Left ventricle myocardium inferior (tissue), 1 donor: ENCODE measurements around the gene IQCH. TPM values are rescaled to one million over a fixed set of nuclear protein-coding genes. Genes with fewer than 3 reads are reported as not detected.
A peak's percentile ranks its signal among the peaks of the same experiment; 100 is the strongest.

Experiments
- DNase-seq: peaks from one replicate; pipeline ENCODE4 v3.0.0-alpha.2; 2020
- H3K27ac ChIP-seq: fragments of 200-600 bp; replicated peaks from 2 replicates; pipeline ENCODE4 v1.8.0; 2021
- H3K27me3 ChIP-seq: fragments of 200-600 bp; 2 replicates; pipeline ENCODE4 v1.8.0; 2021; ENCODE audit warnings: low read depth
- H3K36me3 ChIP-seq: fragments of 200-600 bp; 2 replicates; pipeline ENCODE4 v1.8.0; 2021
- H3K4me1 ChIP-seq: fragments of 200-600 bp; 2 replicates; pipeline ENCODE4 v1.8.0; 2021
- H3K4me3 ChIP-seq: fragments of 200-600 bp; 2 replicates; pipeline ENCODE4 v1.8.0; 2021; ENCODE audit warnings: mild to moderate bottlenecking, moderate library complexity
- H3K9me3 ChIP-seq: fragments of 200-600 bp; replicated peaks from 2 replicates; pipeline ENCODE4 v1.8.0; 2021
- CTCF ChIP-seq: fragments of 200-600 bp; IDR thresholded peaks from 2 replicates; pipeline ENCODE4 v1.8.0; 2021; ENCODE audit warnings: antibody characterized with exemption, mild to moderate bottlenecking, borderline replicate concordance
- intact Hi-C: fragments of 100-400 bp; cut with micrococcal nuclease; formaldehyde crosslinking; loops from one replicate; pipeline ENCODE4 v1.11.0; 2022
- total RNA-seq: library from RNA; stranded (reverse); fragmentation: NEBNext Ultra II Directional; extraction: Animal tissue kit (Norgen Biotek cat#: 25700); gene quantifications from one replicate; pipeline ENCODE4 v1.2.1, GENCODE V29; 2021
- donor health status: DM: no; HTN: yes; CAD: no; lungs with severe emphysema.

IQCH gene
- total RNA-seq, 1 donor from 2014 or later: 1.1 TPM

GRCh38 chr15:67531379-67531914 is 276.9 kb downstream of the IQCH start:
- Histone ChIP-seq H3K36me3 (no peaks in the 10 kb centered on the region), H3K4me3 (no peak overlapping the region), H3K4me1 (peaks cover 9% of the 10 kb centered on the region), H3K27ac (no peak overlapping the region), H3K9me3 (no peaks in the 10 kb centered on the region), H3K27me3 (no peaks in the 10 kb centered on the region)
- no peak for DNase-seq
- no peak for TF ChIP-seq CTCF
- intact Hi-C loops: no loop called here

- H3K9me3 ChIP-seq: no peaks in the 10 kb centered on the region
- H3K27ac ChIP-seq: no peak overlapping the region
Measured at GRCh38 chr15:67533873-67534272, 279.3 kb downstream of the IQCH start.

GRCh38 chr15:67534360-67534759 is 279.8 kb downstream of the IQCH start:
- H3K27me3 ChIP-seq: no peaks in the 10 kb centered on the region
- no peak overlapping the region for H3K4me3 ChIP-seq
- TF ChIP-seq CTCF: no peak
- no peaks in the 10 kb centered on the region for H3K9me3 ChIP-seq
- intact Hi-C loops: no loop called here
- DNase-seq: no peak
- no peaks in the 10 kb centered on the region for H3K36me3 ChIP-seq
- no peaks in the 10 kb centered on the region for H3K4me1 ChIP-seq
- no peak overlapping the region for H3K27ac ChIP-seq

More at GRCh38 chr15:67533873-67534272, 279.3 kb downstream of the IQCH start:
- Histone ChIP-seq H3K36me3 (no peaks in the 10 kb centered on the region), H3K4me3 (no peak overlapping the region), H3K4me1 (no peaks in the 10 kb centered on the region), H3K27me3 (no peaks in the 10 kb centered on the region)
- DNase-seq: no peak
- intact Hi-C loops: no loop called here
- TF ChIP-seq CTCF: no peak

GRCh38 chr15:67537771-67538170 is 283.2 kb downstream of the IQCH start:
- no peaks in the 10 kb centered on the region for H3K27me3 ChIP-seq
- H3K9me3 ChIP-seq: no peaks in the 10 kb centered on the region
- H3K36me3 ChIP-seq: no peaks in the 10 kb centered on the region
- no peak overlapping the region for H3K4me3 ChIP-seq
- peaks cover 15% of the 10 kb centered on the region for H3K4me1 ChIP-seq
- intact Hi-C loops: no loop called here
- H3K27ac ChIP-seq: no peak overlapping the region
- no peak for DNase-seq
- no peak for TF ChIP-seq CTCF

DNA sequence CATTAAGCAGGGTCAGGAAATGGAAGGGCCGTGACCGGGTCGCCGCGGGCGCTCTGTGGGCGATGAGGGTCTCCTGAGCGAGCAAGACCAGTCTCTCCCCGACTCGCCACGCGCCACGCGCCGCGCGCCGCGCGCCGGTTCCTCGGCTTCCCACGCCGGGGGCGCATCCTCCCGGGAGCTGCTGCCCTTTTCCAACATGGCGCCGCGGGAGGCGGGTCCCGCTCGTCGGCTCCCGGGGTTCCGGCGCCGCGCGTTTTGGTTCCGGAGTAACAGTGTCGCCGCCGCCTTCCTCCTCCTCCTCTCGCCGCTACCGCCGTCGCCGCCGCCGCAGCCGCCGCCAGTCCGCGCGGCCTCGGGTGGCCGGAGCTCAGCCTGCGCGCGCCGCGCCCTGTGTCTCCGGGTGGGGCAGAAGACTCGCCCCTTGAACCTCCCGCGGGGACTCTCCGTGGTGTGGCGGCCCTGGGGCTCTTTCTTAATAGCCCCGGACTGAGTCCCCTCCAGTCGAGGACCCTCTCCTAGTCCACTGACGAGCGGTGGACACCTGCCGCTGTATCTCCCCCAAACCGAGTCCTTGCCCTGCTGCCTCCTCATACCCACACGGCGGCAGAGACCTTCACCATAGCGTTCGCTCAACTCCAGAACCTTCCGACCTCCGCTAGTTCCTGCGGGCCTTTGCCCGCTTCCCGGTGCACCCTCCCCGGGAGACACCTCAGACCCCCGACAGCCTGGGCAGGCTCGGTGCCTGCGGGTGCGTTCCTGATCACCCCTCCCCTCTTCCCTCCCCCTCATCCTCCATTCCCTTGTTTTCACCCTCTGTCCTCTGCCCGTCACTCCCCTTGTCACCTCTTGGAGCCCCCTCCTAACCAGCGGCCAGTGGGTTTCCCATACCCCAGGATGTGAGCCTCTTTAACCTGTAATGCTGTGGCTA is 288.1 kb downstream of the IQCH start, which contains the start of gene MAP2K5:
Gene MAP2K5, plus strand, starts transcription at position 284 of the 928 bp plus-strand sequence. Its CDS starts 633 bp downstream, at position 917.
- TF ChIP-seq CTCF: no peak
- Histone ChIP-seq H3K27me3 (no peaks in the 10 kb centered on the region), H3K27ac (peak within 1 kb of the TSS; percentile 90), H3K4me1 (peaks cover 40% of the 10 kb centered on the region), H3K4me3 (peak within 1 kb of the TSS; percentile 95), H3K9me3 (no peaks in the 10 kb centered on the region), H3K36me3 (no peaks in the 10 kb centered on the region)
- DNase-seq: peak; percentile 91
- intact Hi-C loops: no loop called here
